HG02970 (cell line): ENCODE data around the gene RALGPS1.
"Not testable (repeated sequence)": the region's sequence is repeated elsewhere in the genome, so short reads cannot be mapped to it uniquely, and the experiment has no call there.

Experiments used
- ATAC-seq: cut with Tn5 transposase; IDR thresholded peaks from one replicate; pipeline ENCODE4 v1.9.1; 2021; ENCODE audit warnings: mild to moderate bottlenecking, moderate library complexity, moderate number of reproducible peaks; ENCODE audit not compliant: unreplicated experiment, low FRiP score

Gene RALGPS1

DNA sequence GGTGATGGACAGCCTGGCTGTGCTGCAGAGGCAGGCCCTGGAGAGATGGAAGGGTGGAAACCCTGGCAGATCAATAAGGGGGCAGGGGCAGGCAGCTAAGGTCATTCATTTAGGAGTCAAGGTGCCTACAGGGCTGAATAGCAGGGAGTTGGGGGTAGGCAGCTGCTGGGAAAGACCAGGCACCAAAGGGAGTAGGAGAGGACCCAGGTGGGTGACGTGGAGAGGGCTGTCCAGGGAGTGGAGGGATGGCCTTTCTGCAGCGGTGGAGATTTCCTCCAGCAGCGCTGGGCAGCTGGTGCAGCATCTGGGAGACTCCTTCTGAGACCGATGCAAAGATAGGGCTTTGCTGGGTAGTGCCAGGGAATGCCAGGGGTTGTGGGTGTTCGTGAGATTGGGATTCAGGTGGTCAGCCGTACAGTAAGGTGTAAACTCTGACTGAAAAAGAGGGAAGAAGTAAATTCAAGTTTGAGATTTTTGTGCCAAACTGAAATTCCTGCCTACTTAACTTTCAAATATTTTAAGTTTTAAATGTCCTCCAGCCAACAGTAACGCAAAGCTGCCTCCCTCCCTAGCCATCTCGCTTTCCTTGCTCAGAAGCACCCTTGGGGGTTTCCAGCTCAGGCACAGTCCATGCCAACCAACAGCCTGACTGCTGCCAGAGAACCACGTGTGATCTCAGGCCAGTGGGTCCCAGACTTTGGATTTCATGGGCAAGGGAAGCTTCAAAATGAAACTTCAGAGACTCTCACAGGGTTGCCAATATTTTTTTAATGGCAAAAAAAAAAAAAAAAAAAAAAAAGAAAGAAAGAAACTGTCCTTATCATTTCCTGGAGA lies 226.5 kb downstream of the RALGPS1 start:
- no peak for ATAC-seq

- ATAC-seq, result no peak
Observed at GRCh38 chr9:127142291-127142690, 227.7 kb downstream of the RALGPS1 start.

GRCh38 chr9:127142931-127143464 lies 228.4 kb downstream of the RALGPS1 start:
- ATAC-seq, result no peak

DNA sequence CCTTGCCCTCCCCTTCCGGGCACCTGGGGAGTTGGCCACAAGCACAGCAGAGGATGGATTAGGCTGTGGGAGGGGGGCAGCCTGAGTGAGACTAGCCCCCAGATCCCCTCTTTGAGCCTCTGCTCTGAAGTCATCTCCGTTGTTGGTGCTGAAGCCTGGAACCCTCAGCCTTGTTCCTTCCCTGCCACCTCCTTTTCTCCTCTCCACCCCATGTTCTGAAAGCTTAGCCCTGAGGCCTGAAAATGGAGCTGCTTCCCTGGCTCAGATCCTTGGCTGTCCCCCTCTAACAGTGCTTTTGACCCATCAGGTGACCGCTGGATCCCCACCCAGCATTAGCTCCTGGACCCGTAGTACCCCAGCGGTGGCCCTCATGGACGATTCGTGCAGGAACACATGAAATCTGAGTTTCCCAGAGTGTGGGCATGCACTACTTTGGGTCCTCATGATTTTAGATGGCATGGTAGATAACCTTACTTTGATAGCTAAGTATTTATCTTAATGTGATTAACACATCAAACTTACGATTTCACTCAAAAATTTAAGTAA lies 229.4 kb downstream of the RALGPS1 start:
- ATAC-seq, result no peak

DNA sequence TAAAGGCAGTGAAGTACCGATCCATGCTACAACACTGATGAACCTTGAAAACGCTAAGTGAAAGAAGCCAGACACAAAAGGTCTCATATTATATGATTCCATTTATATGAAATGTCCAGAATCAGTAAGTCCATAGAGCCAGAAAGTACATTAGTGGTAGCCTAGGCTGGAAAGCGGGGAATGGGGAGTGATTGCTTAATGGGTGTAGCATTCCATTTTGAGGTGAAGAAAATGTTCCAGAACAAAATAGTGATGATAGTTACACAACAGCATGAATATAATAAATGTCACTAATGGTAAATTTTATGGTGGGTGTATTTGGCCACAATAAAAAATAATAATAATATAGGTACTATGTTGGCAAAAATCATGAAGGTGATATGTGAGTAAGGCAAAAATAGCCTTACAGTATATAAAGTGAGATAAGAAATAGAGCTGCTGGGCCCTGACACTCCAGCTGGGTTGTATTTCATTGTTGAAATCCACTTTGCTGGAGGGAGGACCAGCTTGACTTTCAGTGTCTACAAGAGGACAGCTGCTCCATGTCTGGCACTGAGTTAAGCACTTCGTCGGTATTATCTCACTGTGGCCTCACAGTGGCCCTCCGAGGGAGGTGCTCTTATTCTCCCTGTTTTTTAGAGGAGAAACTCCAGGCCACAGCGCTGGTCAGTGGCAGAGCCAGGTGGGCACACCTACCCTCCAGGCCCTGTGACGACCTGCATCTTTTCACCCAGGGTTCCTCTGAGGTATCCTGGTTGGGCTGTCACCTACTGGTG lies 230.3 kb downstream of the RALGPS1 start:
- no peak for ATAC-seq

DNA sequence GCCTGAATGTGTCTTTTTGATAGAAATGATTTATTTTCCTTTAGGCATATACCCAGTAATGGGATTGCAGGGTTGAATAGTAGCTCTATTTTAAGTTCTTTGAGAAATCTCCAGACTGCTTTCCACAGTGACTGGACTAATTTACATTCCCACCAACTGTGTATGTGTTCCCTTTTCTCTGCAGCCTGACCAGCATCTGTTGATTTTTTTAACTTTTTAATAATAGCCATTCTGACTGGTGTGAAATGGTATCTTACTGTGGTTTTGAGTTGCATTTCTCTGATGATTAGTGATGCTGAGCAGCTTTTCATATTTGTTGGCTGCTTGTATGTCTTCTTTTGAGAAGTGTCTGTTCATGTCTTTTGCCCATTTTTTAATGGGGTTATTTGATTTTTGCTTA lies 232.3 kb downstream of the RALGPS1 start:
- not testable (repeated sequence) for ATAC-seq

- no peak for ATAC-seq
Observed at GRCh38 chr9:127147251-127147650, 232.7 kb downstream of the RALGPS1 start.

- no peak for ATAC-seq
Observed at GRCh38 chr9:127148014-127148413, 233.4 kb downstream of the RALGPS1 start.

GRCh38 chr9:127149010-127149409 lies 234.4 kb downstream of the RALGPS1 start:
- no peak for ATAC-seq

GRCh38 chr9:127149463-127150390 lies 235.1 kb downstream of the RALGPS1 start:
- no peak for ATAC-seq

- no peak for ATAC-seq
Observed at GRCh38 chr9:127153501-127153900, 238.9 kb downstream of the RALGPS1 start.

GRCh38 chr9:127154003-127154389 lies 239.4 kb downstream of the RALGPS1 start:
- ATAC-seq, result no peak

DNA sequence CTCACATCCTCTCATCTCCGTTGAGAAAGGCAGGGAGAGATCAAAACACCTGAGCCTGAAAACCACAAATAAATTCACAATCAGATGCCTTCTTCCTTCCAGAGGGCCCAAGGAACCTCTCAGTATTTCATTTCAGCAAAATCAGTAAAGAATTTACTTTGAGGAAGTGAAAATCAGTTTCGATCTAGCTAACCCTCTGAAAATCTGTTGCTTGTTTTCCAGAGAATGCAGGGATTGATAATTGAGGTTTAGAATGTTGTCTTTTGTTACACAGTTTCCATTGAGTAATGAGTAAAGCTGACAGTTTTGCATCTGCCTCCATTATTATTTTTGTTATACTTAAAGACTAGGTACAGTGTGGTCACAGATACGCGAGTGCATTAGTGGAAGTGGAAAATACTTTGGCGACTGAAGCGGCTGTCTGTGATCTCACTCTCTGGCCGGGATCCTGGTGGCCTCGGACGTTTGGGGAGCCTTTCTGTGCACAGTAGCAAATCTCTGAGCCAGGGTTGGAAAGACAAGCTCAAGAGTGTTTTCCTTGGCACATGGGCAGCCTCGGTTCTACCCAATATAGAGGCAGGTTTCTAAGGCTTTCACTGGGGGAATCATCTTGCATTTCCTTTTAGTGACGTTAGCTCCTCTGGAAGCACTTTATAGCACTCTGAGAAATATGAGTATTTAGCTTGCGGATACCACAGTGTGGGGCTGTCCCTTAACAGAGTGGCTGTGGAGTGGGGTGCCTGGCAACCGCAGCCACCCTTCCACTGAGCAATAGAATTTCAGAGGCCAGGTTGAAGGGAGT lies 240.0 kb downstream of the RALGPS1 start:
- ATAC-seq, result peak; percentile 42

DNA sequence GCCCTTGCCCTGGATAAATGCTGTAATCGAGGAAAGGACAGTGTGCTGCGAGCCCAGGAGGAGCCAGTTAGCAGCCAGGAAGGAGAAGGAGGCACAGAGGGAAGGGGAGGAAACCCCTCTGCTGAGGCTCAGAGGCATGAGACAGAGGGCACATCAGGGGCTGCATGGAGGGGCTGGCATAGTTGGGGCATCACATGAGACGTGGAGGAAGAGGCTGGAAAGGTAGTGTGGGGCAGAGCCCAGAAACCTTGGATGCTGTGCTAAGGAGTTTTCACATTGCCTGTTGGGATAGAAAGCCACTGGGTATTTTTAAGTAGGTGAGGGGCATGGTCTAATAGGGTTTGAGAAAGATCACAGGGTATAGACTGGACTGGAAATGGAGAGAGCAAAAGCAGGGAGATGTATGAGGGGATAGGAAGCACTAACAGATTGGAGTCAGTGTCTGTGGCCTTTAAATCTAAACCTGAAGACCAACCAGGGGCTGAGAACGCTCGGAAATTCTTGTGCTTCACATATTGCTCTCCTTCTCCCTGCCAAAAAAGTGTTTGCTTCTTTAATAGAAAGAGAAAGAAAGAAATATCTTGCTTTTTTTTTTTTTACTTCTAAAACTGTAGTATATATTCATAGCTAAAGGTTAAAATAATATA lies 240.9 kb downstream of the RALGPS1 start:
- ATAC-seq, result no peak

GRCh38 chr9:127158786-127159324 lies 244.3 kb downstream of the RALGPS1 start:
- ATAC-seq, result no peak

DNA sequence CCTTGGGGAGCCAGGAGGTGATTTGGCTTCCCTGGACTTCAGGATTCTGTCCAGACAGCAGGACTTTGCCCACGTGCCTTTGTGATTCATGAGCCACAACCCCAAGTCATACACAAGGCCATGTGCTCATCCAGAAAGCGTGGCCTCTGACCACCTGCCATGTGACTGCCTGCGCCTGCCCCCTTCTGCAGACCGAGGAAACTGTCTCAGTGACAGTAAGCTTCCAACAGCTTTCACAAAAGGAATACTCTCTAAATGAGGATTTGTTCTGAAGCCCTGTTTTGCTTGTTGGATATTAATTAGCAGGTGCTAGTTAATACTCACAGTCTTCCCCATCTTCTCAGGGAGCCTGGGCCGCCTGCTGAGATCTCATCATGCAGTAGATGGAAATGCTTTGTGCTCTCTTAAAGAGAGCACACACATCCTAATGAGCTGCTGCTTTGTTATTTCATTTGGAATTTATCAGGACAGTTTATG lies 244.8 kb downstream of the RALGPS1 start:
- ATAC-seq, result no peak

DNA sequence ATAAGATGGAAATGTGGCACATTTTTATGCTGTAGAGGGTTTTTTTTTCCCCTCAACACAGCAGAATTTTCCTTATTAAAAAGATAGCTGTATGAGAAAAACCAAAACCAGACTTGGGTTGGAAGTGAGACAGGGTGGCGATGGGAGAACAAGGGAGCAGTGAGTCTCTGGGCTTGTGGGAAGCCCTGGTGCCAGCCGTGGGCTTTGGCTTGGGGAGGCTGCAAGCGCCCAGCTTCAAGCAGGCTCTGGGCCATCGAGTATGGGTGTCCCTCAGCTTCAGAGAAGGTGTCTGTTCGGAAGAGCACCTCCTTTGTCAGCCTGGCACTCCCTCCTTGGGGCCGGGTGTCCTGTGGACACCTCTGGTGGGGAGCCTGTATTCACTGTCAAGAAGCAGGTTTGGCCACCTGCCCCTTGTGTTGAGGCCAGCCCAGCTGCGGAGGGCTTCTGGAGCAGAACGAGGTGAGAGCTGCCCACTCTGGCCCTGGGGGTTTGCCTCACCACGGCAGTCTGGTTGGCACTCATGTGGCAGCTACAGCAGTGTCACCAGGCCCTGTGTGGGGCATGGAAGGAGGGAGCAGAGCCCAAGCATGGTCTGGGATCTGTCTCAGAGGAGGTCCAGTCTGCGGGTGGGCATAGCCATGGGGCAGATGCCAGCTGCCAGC lies 245.5 kb downstream of the RALGPS1 start:
- no peak for ATAC-seq

GRCh38 chr9:127161081-127161624 lies 246.6 kb downstream of the RALGPS1 start:
- ATAC-seq, result no peak
